ENCODE data around the gene SLC52A1. TPM values are rescaled to one million over a fixed set of nuclear protein-coding genes. Genes with fewer than 3 reads are reported as not detected.

SLC52A1 gene
- total RNA-seq, 1 experiment from 2014 or later = not detected

GRCh38 chr17:4994081-4994595 lies 41.1 kb downstream of the SLC52A1 start:
- no peak for DNase-seq (ENCODE audit: low read depth)

DNA sequence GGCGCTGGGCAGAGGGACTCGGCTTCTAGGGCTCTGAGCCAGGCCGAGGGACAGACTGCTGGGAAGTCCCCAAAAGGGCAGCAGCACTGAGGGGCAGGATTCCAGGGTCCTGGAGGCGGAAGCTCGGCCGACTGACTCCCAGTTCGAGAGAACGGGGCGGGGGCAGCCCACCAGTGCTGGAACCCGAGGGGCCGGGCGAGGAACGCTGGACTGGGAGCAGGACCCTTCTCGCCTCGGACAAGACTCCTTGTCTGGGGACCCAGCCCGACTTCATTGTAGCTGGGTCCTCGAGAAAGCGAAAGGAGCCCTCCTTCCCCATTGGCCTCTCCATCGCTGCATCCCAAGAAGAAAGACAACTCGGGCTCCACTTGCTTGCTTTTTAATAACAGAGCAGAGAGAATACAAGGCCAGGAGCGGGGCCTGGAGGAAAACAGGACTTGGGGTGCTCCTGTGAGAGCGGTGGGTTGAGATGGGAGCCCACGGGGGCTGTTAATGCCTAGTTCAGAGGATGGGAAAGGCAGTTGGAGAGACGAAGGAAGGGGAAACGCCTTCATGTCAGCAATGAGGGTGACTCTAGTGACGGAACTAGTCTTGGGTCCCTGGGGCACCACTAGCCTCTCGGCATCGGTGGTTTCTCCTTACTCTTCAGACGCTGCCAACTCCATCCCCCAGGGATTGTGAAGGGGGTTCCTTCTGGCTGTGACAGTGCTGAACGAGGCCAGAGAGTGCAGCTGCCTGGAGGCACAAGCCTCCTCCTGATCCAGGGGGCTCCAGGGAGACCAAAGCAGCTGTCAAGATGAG lies 47.3 kb downstream of the SLC52A1 start:
- no peak for DNase-seq (ENCODE audit: low read depth)

DNA sequence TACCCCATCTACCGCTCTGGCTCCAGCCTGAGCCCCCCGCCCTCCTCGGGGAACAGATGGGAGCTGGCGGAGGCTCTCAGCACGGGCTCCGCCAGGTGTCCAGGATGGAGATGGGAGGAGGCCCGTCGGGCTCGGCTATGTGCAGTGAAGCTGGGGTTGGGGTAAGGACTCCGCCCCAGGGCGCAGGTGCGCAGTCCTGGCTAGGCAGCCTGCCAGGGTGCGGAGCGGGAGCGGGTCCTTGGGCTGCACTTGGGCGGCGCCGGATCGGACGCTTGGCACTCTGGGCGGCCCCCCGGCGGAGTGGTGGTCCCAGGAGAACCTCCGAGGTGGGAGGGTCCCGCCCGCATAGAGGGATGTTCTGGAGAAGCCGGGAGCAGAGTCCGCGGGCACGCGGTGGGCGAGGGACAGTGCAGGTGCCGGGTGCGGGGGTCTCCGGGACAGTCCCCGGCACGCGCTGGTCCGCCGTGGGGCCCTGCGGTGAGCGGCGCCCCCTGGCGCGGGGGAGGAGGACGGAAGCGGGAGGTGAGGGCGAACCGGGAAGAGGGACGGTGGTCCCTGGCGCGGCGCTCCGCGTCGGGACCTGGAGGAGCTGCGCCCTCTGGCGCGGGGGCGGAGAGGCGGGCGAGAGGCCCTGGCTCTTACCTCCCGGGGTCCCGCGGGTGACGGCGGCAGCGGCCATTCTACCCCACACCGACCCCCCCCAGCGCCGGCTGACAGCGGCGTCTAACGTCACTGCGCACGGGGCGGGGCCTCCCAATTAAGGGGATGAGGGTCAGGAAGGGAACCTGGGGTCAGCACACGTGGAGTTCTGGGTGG lies 48.1 kb downstream of the SLC52A1 start, which contains the start of gene CAMTA2:
CAMTA2 (minus strand) TSS at position 725 of the 816 bp plus-strand sequence. CDS start 1,453 bp downstream, outside the sequence.
- DNase-seq (ENCODE audit: low read depth) = peak; percentile 86

DNA sequence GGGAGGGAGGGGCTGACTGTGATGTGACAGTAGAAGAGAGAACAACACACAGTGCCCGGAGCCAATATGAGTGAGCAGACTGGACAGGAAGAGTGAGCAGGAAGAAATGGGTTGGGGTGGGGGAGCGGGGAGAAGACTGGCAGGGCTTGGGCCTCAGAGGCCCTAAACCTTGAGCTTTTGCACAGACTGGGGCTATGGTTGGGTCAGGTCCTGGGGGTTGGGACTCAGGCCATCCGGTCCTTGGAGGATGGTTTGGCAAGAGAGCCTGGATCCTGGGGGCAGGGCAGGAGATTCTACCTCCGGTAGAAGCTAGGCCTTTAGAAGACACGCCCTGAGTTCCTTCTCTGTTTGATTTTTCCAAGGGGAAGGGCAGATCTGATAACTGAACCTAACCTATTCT lies 48.8 kb downstream of the SLC52A1 start:
- DNase-seq (ENCODE audit: low read depth) = peak; percentile 23

Other genes with a start within 250 kb of the SLC52A1 start
- not detected in 2 replicates for gene VMO1, start 249.1 kb downstream of the SLC52A1 start, total RNA-seq (2014; rRNA removed; shearing (Covaris generic))
- gene GLTPD2, start 246.5 kb downstream of the SLC52A1 start, total RNA-seq (2014; rRNA removed; shearing (Covaris generic)) = not detected in 2 replicates
- gene PSMB6, start 239.3 kb downstream of the SLC52A1 start, total RNA-seq (2014; rRNA removed; shearing (Covaris generic)) = 235 and 261 TPM in 2 replicates
- 12.8 and 13.1 TPM in 2 replicates for gene PLD2, start 228.3 kb downstream of the SLC52A1 start, total RNA-seq (2014; rRNA removed; shearing (Covaris generic))
- 27.1 and 28.7 TPM in 2 replicates for gene MINK1, start 202.1 kb downstream of the SLC52A1 start, total RNA-seq (2014; rRNA removed; shearing (Covaris generic))
- 0.07 and 0.48 TPM in 2 replicates for gene C17orf107, start 135.9 kb downstream of the SLC52A1 start, total RNA-seq (2014; rRNA removed; shearing (Covaris generic))
- not detected in 2 replicates for gene CHRNE, start 132.3 kb downstream of the SLC52A1 start, total RNA-seq (2014; rRNA removed; shearing (Covaris generic))
- not detected in 2 replicates for gene GP1BA, start 103.1 kb downstream of the SLC52A1 start, total RNA-seq (2014; rRNA removed; shearing (Covaris generic))
- gene SLC25A11, start 95.4 kb downstream of the SLC52A1 start, total RNA-seq (2014; rRNA removed; shearing (Covaris generic)) = 103 and 112 TPM in 2 replicates
- 70.0 and 95.7 TPM in 2 replicates for gene RNF167, start 95.2 kb downstream of the SLC52A1 start, total RNA-seq (2014; rRNA removed; shearing (Covaris generic))
- gene PFN1, start 86.9 kb downstream of the SLC52A1 start, total RNA-seq (2014; rRNA removed; shearing (Covaris generic)) = 1,934 and 2,529 TPM in 2 replicates
- 2.5 and 3.0 TPM in 2 replicates for gene ENO3, start 84.3 kb downstream of the SLC52A1 start, total RNA-seq (2014; rRNA removed; shearing (Covaris generic))
- gene SPAG7, start 67.6 kb downstream of the SLC52A1 start, total RNA-seq (2014; rRNA removed; shearing (Covaris generic)) = 75.6 and 81.8 TPM in 2 replicates
- gene CAMTA2, start 47.8 kb downstream of the SLC52A1 start, total RNA-seq (2014; rRNA removed; shearing (Covaris generic)) = 7.6 and 14.3 TPM in 2 replicates
- gene INCA1, start 37.9 kb downstream of the SLC52A1 start, total RNA-seq (2014; rRNA removed; shearing (Covaris generic)) = 0.08 TPM in 1 of 2 replicates, not detected in the other
- gene KIF1C, start 37.5 kb downstream of the SLC52A1 start, total RNA-seq (2014; rRNA removed; shearing (Covaris generic)) = 64.3 and 67.6 TPM in 2 replicates
- gene ZFP3, start 43.0 kb upstream of the SLC52A1 start, total RNA-seq (2014; rRNA removed; shearing (Covaris generic)) = not detected in 2 replicates
- gene ZNF232, start 76.5 kb upstream of the SLC52A1 start, total RNA-seq (2014; rRNA removed; shearing (Covaris generic)) = 9.1 and 9.5 TPM in 2 replicates
- under 0.01 TPM in 1 of 2 replicates, not detected in the other for gene USP6, start 80.6 kb upstream of the SLC52A1 start, total RNA-seq (2014; rRNA removed; shearing (Covaris generic))
- gene ZNF594, start 156.4 kb upstream of the SLC52A1 start, total RNA-seq (2014; rRNA removed; shearing (Covaris generic)) = 6.4 and 8.1 TPM in 2 replicates
- gene SCIMP, start 199.4 kb upstream of the SLC52A1 start, total RNA-seq (2014; rRNA removed; shearing (Covaris generic)) = not detected in 2 replicates
- 35.4 and 36.7 TPM in 2 replicates for gene RABEP1, start 246.9 kb upstream of the SLC52A1 start, total RNA-seq (2014; rRNA removed; shearing (Covaris generic))

All from HT1080 (cell line).